DMS153 treated with DMSO at 0.1 percent for 48 hours (cell line): Measurements from ENCODE around the gene TMEM184B.
A peak's percentile ranks its signal among the peaks of the same experiment; 100 is the strongest.
"Not testable (repeated sequence)": the region's sequence is repeated elsewhere in the genome, so short reads cannot be mapped to it uniquely, and the experiment has no call there.

Experiments used
- DNase-seq: peaks from one replicate; lab custom pipeline; 2025; ENCODE audit not compliant: unreplicated experiment; lab: John Stamatoyannopoulos, UW

TMEM184B gene

DNA sequence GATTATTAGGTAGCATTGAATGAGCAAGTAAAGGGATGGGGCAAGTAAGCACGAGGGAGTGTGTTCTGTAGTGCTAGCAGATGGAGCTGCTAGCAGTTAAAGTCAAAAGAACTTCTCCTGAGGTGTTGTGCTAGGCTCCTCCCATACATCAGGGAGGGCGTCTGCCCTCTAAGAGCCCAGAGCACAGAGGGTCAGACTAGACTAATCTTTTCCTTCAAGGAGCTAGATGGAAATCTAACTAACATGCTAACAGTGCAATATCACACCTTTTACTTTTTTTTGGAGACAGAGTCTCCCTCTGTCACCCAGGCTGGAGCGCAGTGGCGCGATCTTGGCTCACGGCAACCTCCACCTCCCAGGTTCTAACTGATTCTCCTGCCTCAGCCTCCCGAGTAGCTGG is 88.0 kb downstream of the TMEM184B start:
- no peak for DNase-seq

DNA sequence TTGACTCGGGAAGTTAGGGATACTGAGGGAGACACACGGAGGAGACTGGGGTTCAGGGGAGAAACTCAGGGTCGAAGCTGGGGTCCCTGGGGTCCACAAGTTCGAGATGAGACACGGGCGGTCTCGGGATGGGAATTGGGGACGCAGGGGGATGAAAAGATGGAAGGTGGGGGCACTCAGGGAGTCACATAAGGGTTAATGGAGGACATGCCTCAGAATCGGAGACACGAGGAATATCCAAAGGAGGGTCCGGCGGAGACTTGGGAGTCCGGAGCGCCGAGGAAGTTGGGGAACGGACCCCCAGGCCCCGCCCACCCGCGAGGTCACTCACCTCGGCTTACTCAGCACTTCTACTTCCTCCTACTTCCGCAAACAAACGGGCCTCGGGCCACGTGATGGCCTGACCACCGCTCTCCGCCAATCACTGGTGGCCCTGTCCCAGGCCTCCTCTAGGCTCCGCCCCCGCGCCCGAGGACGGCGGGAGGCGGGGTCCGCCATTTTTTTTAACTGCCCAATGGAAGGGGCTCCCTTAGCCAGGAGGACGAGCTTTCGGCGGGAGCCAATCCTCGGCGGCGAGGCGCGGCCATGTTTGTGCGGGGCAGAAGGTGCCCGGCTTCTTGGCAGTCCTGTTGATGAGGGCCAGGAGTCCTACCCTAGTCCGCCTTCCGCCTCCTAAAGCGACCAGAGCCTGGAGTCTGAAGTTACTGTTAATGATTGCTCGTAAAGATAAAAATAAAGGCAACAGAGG is 91.2 kb downstream of the TMEM184B start, which contains the start of gene PLA2G6:
Gene PLA2G6 (minus strand): TSS at position 378 of the 748 bp plus-strand sequence. CDS start 12,404 bp downstream, outside the sequence.
- peak; percentile 99 for DNase-seq

DNA sequence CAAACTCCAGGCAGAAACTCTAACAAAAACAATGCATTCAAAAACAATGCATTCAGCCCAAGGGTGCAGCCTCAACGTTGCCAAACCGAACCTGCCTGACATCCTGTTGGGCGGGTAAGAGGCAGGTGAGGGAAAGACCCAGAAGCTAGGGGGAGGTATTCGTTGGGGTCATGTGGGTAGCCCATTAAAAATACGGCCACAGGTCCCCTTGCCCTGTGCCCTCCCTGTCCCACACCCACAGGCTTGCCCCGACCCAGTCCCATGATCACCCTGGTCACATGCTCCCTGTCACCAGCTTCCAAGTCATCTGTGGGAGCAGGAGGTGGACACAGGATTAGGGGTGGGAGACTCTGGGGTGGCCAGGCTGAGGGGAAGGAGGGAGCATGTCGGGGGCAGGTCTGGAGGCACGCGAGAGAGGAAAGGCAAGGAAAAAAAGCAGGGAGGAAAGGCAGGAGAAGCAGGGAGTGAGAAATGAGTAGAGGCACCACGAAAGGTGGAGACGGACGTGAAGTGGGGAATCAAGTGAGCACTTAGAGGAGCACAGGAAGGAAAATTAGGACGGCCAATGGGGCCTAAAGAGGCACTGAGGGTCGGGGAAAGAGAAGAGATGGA is 91.9 kb downstream of the TMEM184B start:
- no peak for DNase-seq

DNA sequence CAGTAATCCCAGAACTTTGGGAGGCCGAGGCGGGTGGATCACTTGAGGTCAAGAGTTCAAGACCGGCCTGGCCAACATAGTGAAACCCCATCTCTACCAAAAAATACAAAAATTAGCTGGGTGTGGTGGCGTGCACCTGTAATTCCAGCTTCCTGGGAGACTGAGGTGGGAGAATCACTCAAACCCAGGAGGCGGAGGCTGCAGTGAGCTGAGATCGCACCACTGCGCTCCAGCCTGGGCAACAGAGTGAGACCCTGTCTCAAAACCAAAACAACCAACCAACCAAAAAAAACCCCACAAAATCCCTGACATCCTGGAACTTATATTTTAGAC is 94.2 kb downstream of the TMEM184B start:
- DNase-seq = not testable (repeated sequence)

DNA sequence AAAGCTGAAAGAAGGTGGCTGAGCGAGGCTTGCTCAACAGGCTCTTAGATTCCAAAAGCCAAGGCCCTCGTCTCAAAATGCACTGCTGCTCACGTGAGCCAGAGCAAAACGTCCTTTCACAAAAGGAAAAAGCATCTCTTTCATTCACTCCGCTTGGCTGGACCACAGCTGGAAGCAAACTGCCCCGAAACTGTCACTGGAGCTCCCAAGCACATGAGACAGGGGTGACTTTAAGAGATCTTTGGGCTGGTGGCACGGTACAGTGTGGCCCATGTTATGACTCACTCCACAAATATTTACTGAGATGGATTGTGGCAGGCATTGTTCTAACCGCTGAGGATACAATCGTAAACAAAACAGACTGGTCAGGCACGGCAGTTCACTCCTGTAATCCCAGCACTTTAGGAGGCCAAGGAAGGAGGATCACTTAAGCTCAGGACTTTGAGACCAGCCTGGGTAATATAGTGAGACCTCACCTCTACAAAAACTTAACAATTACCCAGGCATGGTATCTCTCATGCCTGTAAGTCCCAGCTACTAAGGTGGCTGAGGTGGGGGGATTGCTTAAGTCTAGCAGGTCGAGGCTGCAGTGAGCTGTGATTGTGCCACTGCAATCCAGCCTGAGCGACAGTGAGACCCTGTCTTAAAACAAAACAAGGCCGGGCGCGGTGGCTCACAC is 94.7 kb downstream of the TMEM184B start:
- DNase-seq = peak; percentile 71

DNA sequence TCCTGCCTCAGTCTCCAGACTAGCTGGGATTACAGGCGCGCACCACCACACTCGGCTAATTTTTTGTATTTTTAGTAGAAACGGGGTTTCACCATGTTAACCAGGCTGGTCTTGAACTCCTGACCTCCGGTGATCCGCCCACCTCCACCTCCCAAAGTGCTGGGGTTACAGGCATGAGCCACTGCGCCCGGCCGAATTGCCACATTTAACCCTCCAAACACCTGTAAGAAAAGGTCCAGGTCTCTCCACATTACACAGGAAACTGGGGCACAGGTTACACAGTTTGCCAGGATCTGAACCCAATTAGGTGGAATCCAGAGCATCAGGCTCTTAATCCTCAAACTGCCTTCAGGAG is 95.3 kb downstream of the TMEM184B start:
- DNase-seq = not testable (repeated sequence)

DNA sequence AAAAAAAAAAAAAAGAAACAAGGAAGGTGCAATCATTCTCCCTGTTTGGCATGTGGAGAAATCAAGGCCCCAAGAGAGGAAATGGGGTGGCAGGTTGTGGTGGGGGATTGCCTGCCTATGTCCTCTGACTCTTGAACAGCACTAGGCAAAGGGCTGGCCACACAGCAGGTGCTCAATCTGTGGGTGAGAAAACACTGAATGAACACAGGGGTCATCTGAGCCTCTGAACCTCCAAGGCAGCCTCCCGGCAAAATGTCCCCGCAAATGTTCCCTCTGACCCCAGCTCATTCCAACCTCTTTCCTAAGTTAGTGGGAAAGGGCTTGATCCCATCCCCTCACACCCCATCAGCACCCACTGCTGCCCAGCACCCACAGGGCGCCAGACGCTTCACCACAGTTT is 95.8 kb downstream of the TMEM184B start:
- DNase-seq = no peak

DNA sequence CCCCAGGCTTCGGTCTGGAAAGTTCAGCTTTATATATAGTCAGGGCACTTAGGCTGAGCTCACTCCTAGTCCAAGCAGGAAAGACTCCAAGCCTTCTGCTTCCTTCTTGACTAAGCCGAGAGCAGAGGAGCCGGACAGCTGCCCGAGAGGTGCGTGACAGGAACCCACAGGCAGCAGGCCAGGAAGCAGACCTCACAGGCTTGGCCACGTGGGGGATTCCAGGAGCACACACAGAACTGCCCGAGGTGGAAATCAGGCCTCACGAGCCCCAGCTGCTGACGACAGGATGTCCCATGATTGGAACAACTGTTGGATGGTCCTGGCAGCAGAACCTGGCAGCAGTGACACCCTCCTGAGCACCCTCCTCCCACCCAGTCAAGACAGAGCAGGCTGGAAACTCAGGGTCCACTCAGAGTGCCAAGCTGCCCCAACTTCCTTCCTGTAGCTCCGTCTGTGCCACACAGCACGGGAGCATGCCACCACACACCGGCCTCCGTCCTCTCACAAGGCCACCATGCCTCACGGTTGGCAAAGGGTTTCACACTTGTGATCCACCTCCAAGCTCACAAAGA is 96.6 kb downstream of the TMEM184B start:
- no peak for DNase-seq

DNA sequence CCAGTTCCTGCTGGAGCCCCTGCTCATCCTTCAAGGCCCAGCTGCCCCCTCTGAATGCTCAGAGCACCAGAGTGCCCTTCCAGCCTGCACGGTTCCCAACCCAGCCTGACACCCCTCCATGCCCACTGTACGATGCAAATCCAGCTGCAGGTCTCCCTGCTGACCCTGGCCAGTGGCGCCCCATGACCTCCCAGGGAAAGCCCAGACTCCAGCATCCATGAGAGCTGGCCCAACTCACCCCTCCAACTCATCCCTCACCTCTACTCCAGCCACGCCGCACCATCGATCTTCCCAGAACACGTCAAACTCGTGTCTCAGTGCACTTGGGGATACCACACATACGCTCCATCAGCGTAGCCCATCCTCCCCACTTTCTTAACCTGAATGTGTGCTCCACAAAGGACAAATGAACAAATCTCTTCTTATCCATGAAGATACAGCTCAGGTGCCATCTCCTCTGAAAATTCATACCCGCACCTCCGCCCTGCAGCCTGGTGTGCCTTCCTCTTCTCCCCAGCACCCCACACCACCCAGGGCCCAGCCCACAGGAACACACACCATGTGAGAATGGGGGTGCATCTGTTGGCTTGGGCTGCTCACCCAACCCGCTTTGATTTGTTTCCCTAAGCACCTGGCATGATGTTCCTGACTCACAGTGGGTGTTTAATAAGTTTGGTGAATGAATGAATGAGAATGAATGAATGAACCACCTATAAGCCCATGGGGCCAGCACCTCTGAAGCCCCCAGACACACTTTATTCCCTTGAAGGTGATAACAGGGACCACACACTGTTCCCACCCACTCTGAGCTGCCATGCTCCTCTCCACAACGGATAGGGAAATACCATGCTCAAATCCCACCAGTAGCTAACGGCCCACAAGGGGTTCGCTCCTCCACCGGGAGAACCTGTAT is 97.3 kb downstream of the TMEM184B start:
- no peak for DNase-seq

DNA sequence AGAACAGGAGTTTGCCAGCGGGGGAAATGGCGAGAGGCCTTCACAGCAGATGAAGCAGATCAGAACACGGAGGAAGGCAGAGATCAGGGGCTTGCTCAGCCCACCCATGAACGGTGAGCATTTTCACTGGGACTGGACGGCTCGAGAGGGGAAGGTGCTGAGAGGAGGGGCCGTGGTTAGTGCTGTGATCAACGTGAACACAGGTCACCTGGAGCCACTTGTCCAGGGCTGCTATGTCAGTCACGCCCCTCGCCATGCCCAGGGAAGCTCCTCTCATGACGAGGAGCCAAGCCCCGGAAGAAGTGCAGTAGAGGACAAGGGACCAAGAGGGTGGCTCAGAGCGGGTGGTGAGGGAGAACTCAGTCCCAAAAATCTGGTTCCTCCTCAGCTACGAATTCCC is 98.2 kb downstream of the TMEM184B start:
- DNase-seq = no peak

DNA sequence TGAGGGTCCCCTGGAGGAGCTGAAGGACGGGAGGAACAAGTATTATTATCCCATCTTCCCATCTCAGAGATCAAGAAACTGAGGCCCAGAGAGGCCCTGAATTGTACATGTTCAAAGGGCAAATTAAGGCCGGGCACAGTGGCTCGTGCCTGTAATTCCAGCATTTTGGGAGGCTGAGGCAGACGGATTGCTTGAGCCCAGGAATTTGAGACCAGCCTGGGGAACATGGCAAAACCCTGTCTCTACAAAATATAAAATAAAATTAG is 99.2 kb downstream of the TMEM184B start:
- DNase-seq = no peak

DNA sequence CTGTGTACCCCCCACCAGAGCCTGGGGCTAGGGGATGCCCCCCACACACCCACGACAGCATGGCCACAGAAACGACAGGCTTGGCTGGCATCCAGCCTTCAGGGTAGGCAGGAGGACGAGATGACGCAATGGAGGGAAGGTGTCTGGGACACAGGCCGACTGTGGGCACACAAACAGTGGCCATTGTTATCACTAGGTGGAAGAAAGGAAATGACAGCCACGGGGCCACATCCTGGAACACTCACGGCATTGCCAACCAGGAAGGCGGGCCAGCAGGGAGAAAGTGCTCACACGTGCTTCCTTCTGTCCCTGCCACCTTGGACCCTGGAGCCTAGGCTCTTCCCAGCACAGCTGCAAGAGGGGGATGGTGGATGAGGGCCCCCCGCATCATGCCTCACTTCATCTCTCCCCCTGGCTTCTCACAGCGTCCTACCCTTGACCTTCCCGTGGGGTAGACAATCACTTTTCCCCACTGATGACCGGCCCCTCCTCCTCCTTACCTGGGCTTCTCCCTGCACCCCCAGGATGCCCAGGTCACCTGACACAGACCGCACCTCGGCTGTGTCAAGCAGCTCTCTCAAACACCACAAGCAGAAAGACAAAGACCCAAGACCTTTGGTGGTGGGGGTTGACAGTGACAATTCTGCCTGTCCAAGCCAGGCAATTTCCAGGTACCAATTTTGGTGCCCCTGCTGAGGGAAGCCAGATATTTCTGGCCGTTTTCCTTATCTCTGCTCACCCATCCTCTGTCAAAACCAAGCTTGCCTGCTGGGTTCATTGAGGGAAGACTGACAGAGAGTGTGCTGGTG is 99.8 kb downstream of the TMEM184B start:
- peak; percentile 85 for DNase-seq

DNA sequence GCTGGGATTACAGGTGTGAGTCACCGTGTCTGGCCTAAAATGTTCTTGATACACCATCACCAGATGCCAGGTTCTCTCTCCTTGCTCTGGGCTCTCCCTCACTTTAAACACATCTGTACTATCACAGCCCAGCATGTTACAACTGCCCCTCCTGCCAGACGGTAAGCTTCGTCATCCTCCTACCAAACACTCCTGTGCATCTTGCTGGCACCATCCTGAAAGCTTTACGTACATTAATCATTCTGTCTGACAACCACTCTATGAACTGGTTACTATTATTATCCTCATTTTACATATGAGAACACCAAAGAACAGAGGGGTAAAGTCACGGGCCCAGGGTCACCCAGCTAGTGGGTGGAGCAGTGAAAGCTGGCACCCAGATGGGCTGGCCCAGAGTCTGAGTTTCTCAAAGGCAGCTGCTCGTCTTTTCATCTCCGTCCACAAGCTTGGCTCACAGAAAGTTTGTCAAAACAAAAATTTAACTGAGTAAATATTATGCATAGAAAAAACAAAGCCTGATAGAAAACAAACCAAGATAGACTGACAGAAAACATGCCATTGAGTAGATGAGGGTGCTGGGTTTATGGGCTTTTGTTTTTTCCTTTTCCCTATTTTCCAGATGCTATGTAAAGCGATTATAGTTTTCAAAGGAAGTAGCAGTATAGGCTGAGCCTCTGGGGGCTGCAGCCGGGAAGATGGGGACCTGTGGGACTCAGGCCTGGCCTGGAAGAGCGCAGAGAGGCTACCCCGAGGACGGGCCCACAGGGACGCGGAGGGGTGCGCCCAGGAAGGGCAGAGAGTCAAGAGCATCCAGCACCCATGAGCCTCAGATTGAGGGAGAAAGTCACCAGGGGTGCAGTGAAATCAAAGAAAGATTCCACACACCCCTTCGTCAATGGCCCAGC is 100.6 kb downstream of the TMEM184B start:
- peak; percentile 17 for DNase-seq

DNA sequence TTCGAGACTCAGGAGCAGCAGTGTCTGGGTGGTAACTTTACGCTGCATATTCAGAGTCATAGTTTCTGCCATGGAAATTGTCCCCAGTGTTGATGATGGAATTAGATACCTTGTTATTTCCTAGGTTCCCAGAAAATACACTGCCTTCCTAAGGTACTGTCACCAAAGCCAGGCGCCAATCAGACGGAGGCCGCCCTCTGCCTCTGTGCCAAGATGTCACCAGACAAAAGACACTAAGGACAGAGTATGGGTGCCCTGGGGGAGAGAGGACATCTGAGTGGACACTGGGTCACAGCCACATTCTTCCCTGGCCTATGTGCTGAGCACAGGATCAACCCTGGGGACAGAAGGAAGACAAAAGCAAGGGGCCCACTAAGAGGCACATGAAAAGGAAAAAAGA is 102.3 kb downstream of the TMEM184B start:
- DNase-seq = no peak
